Adrenal gland (tissue), 12 donors: ENCODE data around the gene ZNF488. TPM values are rescaled to one million over a fixed set of nuclear protein-coding genes. Genes with fewer than 3 reads are reported as not detected.
"Not testable (repeated sequence)": the region's sequence is repeated elsewhere in the genome, so short reads cannot be mapped to it uniquely, and the experiment has no call there.

Experiments
- DNase-seq, 7 donors: peaks; one replicate each; pipeline ENCODE4 v3.0.0-alpha.2; 2019 to 2020
- H3K27ac ChIP-seq, 5 donors: fragments of 200-600 bp; sonication (generic) in 4 of 5; 1 replicate in 3 of 5; 2 replicates in 2 of 5; pipeline versions ENCODE4 v1.5.1 to v1.8.0; 2016 to 2020; ENCODE audit warnings: mild to moderate bottlenecking in 1 of 5
- H3K27me3 ChIP-seq: fragments of 200-600 bp; 2 replicates; pipeline ENCODE4 v1.8.0; 2021
- H3K36me3 ChIP-seq, 2 donors: fragments of 200-600 bp; replicated peaks in 1 of 2; 1 replicate in 1 of 2; 2 replicates in 1 of 2; pipeline versions ENCODE4 v1.5.1 to v1.8.0; 2018 to 2022
- H3K4me1 ChIP-seq, 2 donors: fragments of 200-600 bp; replicated peaks in 1 of 2; 1 replicate in 1 of 2; 2 replicates in 1 of 2; pipeline versions ENCODE4 v1.5.1 to v1.8.0; 2018 to 2021
- H3K4me3 ChIP-seq, 4 donors: fragments of 200-600 bp; sonication (generic) in 3 of 4; one replicate each; pipeline ENCODE4 v1.5.1; 2016 to 2018
- H3K9me3 ChIP-seq, 3 donors: fragments of 200-600 bp; sonication (generic) in 1 of 3; replicated peaks in 1 of 3; 1 replicate in 2 of 3; 2 replicates in 1 of 3; pipeline versions ENCODE4 v1.5.1 to v1.8.0; 2016 to 2021
- CTCF ChIP-seq, 6 experiments: fragments of 450-650 bp in 4 of 6; fragments of 200-600 bp in 2 of 6; sonication (generic) in 1 of 6; IDR thresholded peaks; 1 replicate in 5 of 6; 2 replicates in 1 of 6; pipeline versions ENCODE4 v1.5.1 to v1.8.0; 2016 to 2021; ENCODE audit warnings: antibody characterized with exemption in 6 of 6, mild to moderate bottlenecking in 2 of 6, moderate library complexity in 1 of 6
- POLR2A ChIP-seq, 2 donors: fragments of 450-650 bp; IDR thresholded peaks; one replicate each; pipeline ENCODE4 v1.6.1; 2017; ENCODE audit warnings: antibody characterized with exemption in 2 of 2, mild to moderate bottlenecking in 2 of 2, moderate library complexity in 1 of 2
- whole genome bisulfite sequencing, 4 donors: extraction: QIAGEN DNeasy Blood & Tissue Kit in 2 of 4; methylation state at CpG; one replicate each; pipeline versions ENCODE4 v1.1.5 to v1.1.7; 2013 to 2017; 5-methylcytosine and 5-hydroxymethylcytosine counted together
- intact Hi-C, 2 donors: fragments of 100-400 bp; cut with DNase I; formaldehyde crosslinking; loops; one replicate each; pipeline versions ENCODE4 v1.14.1 to v1.15.0; 2022 to 2023
- polyA plus RNA-seq, 3 donors: library from polyadenylated mRNA; stranded (reverse); fragments of 200-250 nt in 2 of 3; fragments of 350-450 nt in 1 of 3; fragmentation: Illumina TruSeq in 1 of 3; extraction: RNeasy Lipid Tissue Mini Kit (QIAGEN cat#74804) in 1 of 3; gene quantifications; one replicate each; pipeline ENCODE4 v1.2.3, GENCODE V29; 2013 to 2014
- total RNA-seq, 9 donors: library from RNA; depleted of rRNA in 4 of 9; stranded (reverse); fragments of >200 nt in 4 of 9; fragments of 120-200 nt in 1 of 9; fragmentation: NEBNext Ultra II Directional in 1 of 9; extraction: Animal tissue kit (Norgen Biotek cat#: 25700) in 1 of 9; gene quantifications; one replicate each; pipeline versions ENCODE4 v1.1.0 to v1.2.4, GENCODE V29; 2013 to 2023
- donor health status: healthy with polysubstance abuse.
- donor health status: Bipolar disorder and iron deficiency.
- donor health status: DM: yes; HTN: yes; CAD: no.
- donor health status: DM: no; HTN: no; CAD: no.
- donor health status: DM: no; HTN: no; CAD: no.
- donor health status: DM: yes; HTN: yes; CAD: no.

The ZNF488 gene
- total and polyA plus RNA-seq, 12 donors: 0.03 to 0.20 (median 0.11) TPM; not detected in 3

- intact Hi-C loops: no loop called here
- H3K36me3 ChIP-seq: no peaks in the 10 kb centered on the region
- 82 to 100% (median 92%) methylated on average over 1 to 6 of the region's 6 CpGs for WGBS, 4 donors
- no peak overlapping the region for H3K27ac ChIP-seq
- H3K4me1 ChIP-seq: no peaks in the 10 kb centered on the region
- DNase-seq: no peak
- no peak overlapping the region for H3K4me3 ChIP-seq
- no peaks in the 10 kb centered on the region for H3K27me3 ChIP-seq
- no peak for TF ChIP-seq POLR2A (IDR thresholded peaks at IDR 0.05)
- TF ChIP-seq CTCF (IDR thresholded peaks at IDR 0.05): no peak
- no peaks in the 10 kb centered on the region for H3K9me3 ChIP-seq
These were observed 34.2 kb upstream of the ZNF488 start for GRCh38 chr10:47418321-47418720.

GRCh38 chr10:47416305-47417218, 32.5 kb upstream of the ZNF488 start:
- DNase-seq, intact Hi-C loops, H3K4me1 ChIP-seq, H3K27me3 ChIP-seq, H3K36me3 ChIP-seq, H3K4me3 ChIP-seq, H3K27ac ChIP-seq, H3K9me3 ChIP-seq: not testable (repeated sequence)
- 78 to 93% (median 86%) methylated on average over 6 of the region's 6 CpGs for WGBS, 4 donors

GRCh38 chr10:47415520-47416304, 31.6 kb upstream of the ZNF488 start:
- H3K27me3 ChIP-seq: no peaks in the 10 kb centered on the region
- no peak for DNase-seq
- intact Hi-C loops: no loop called here
- H3K36me3 ChIP-seq: no peaks in the 10 kb centered on the region
- H3K4me3 ChIP-seq: no peak overlapping the region
- 95 to 99% (median 96%) methylated on average over 6 of the region's 6 CpGs for WGBS, 4 donors
- H3K4me1 ChIP-seq: no peaks in the 10 kb centered on the region
- no peak for TF ChIP-seq POLR2A (IDR thresholded peaks at IDR 0.05)
- TF ChIP-seq CTCF (IDR thresholded peaks at IDR 0.05): no peak
- no peaks in the 10 kb centered on the region for H3K9me3 ChIP-seq
- H3K27ac ChIP-seq: no peak overlapping the region

- H3K4me1 ChIP-seq: no peaks in the 10 kb centered on the region
- no peaks in the 10 kb centered on the region for H3K36me3 ChIP-seq
- H3K9me3 ChIP-seq: no peaks in the 10 kb centered on the region
- 84 to 92% (median 89%) methylated on average over 11 to 19 of the region's 19 CpGs for WGBS, 4 donors
- intact Hi-C loops: no loop called here
- no peak for DNase-seq
- H3K4me3 ChIP-seq: no peak overlapping the region
- TF ChIP-seq POLR2A (IDR thresholded peaks at IDR 0.05) (no peak), CTCF (IDR thresholded peaks at IDR 0.05) (no peak)
- no peaks in the 10 kb centered on the region for H3K27me3 ChIP-seq
- H3K27ac ChIP-seq: no peak overlapping the region
These were observed 30.8 kb upstream of the ZNF488 start for GRCh38 chr10:47414752-47415519.
